Fibroblast of peridontal ligament (primary cell): Measurements from ENCODE around the gene CRELD2.

Experiments used
- DNase-seq: peaks from one replicate; pipeline ENCODE4 v3.0.0-alpha.2; 2010; ENCODE audit errors: extremely low read depth

CRELD2 gene

GRCh38 chr22:49887064-49887451, 31.4 kb upstream of the CRELD2 start:
- DNase-seq = no peak

GRCh38 chr22:49887702-49888101, 30.7 kb upstream of the CRELD2 start:
- no peak for DNase-seq

- DNase-seq = no peak
Measured at GRCh38 chr22:49889071-49889470, 29.4 kb upstream of the CRELD2 start.

- DNase-seq = no peak
Measured at GRCh38 chr22:49892226-49892899, 26.1 kb upstream of the CRELD2 start.

- no peak for DNase-seq
Measured at GRCh38 chr22:49893025-49893424, 25.4 kb upstream of the CRELD2 start.

GRCh38 chr22:49894322-49895054, 23.9 kb upstream of the CRELD2 start:
- DNase-seq = no peak

GRCh38 chr22:49896201-49896600, 22.2 kb upstream of the CRELD2 start:
- DNase-seq = no peak

- DNase-seq = no peak
Measured at GRCh38 chr22:49897015-49897684, 21.3 kb upstream of the CRELD2 start.

GRCh38 chr22:49899530-49899929, 18.9 kb upstream of the CRELD2 start:
- DNase-seq = no peak

- no peak for DNase-seq
Measured at GRCh38 chr22:49900441-49901230, 17.8 kb upstream of the CRELD2 start.

GRCh38 chr22:49901457-49901856, 17.0 kb upstream of the CRELD2 start:
- no peak for DNase-seq

GRCh38 chr22:49903322-49904039, 15.0 kb upstream of the CRELD2 start:
- no peak for DNase-seq

GRCh38 chr22:49904040-49904369, 14.4 kb upstream of the CRELD2 start:
- no peak for DNase-seq

GRCh38 chr22:49905465-49905864, 13.0 kb upstream of the CRELD2 start:
- DNase-seq = no peak

GRCh38 chr22:49906071-49906798, 12.2 kb upstream of the CRELD2 start:
- DNase-seq = no peak

- DNase-seq = no peak
Measured at GRCh38 chr22:49906799-49907290, 11.6 kb upstream of the CRELD2 start.

- no peak for DNase-seq
Measured at GRCh38 chr22:49907807-49908206, 10.6 kb upstream of the CRELD2 start.

GRCh38 chr22:49909476-49910205, 8.8 kb upstream of the CRELD2 start:
- no peak for DNase-seq

- DNase-seq = no peak
Measured at GRCh38 chr22:49910229-49911155, 7.9 kb upstream of the CRELD2 start.
